ENCODE data around the gene GBGT1. TPM values are rescaled to one million over a fixed set of nuclear protein-coding genes. Genes with fewer than 3 reads are reported as not detected.
A peak's percentile ranks its signal among the peaks of the same experiment; 100 is the strongest.
"Not testable (repeated sequence)": the region's sequence is repeated elsewhere in the genome, so short reads cannot be mapped to it uniquely, and the experiment has no call there.

Gene GBGT1
- 10 to 100 TPM; 16.8 to 52.8 (median 31.2) TPM for total RNA-seq
- 10 to 100 TPM in 2 of 3 donors, 1 to 10 TPM in 1; 9.2 to 14.1 (median 10.7) TPM for polyA plus RNA-seq
- long read RNA-seq, donor 1, partial matches to known transcripts, result 0 of 1 reads
- long read RNA-seq, donor 1, other reads (novel, unspliced or antisense), result 0 of 1 reads
- long read RNA-seq, donor 2, partial matches to known transcripts, result 0 of 4 reads
- long read RNA-seq, donor 2, other reads (novel, unspliced or antisense), result 0 of 4 reads

- Histone ChIP-seq H3K4me1 (peaks cover 10 to 43% (median 32%) of the 10 kb centered on the region in 6 donors), H3K9me3 (no peaks in the 10 kb centered on the region), H3K36me3 (peaks cover 0 to 18% (median 0%) of the 10 kb centered on the region in 6 donors), H3K4me3 (peak within 1 kb of the TSS; percentile 54 to 84 (median 63)), H3K27me3 (replicated peaks in 1 of 7) (peaks cover 0 to 29% (median 7%) of the 10 kb centered on the region in 7 donors), H3K27ac (peak within 1 kb of the TSS; percentile 48 to 88 (median 68))
- TF ChIP-seq CTCF (IDR thresholded peaks at IDR 0.05 in 8 of 11, conservative IDR thresholded peaks at IDR 0.05 in 3 of 11) (peak in 1 of 11 experiments; percentile 15), POLR2A (IDR thresholded peaks at IDR 0.05) (no peak), POLR2AphosphoS5 (IDR thresholded peaks at IDR 0.05) (peak; percentile 79 to 87 (median 83))
- 1 to 2% (median 2%) methylated on average over 41 to 56 of the region's 56 CpGs for WGBS, 5 donors
- intact Hi-C loops (cut with DNase I; ENCODE audit: low total_unique reads), result no loop called here
- peak; percentile 93 for DNase-seq
These were observed at the start of gene GBGT1 for GRCh38 chr9:133163504-133164172. GBGT1 (minus strand) TSS chr9:133163914; CDS start chr9:133162412, 1,502 bp downstream.

GRCh38 chr9:133210609-133211008 is 46.9 kb upstream of the GBGT1 start:
- TF ChIP-seq POLR2A (IDR thresholded peaks at IDR 0.05) (no peak), POLR2AphosphoS5 (IDR thresholded peaks at IDR 0.05) (no peak), CTCF (IDR thresholded peaks at IDR 0.05 in 8 of 11, conservative IDR thresholded peaks at IDR 0.05 in 3 of 11) (no peak)
- H3K27ac ChIP-seq, result no peak overlapping the region
- no peak overlapping the region for H3K4me3 ChIP-seq
- WGBS, 5 donors, result 85 to 92% (median 91%) methylated on average over 7 of the region's 7 CpGs
- H3K27me3 ChIP-seq (replicated peaks in 1 of 7), result peaks cover 0 to 51% (median 0%) of the 10 kb centered on the region in 7 donors
- peak; percentile 37 for DNase-seq
- no peaks in the 10 kb centered on the region for H3K36me3 ChIP-seq
- H3K9me3 ChIP-seq, result peaks cover 0 to 11% (median 0%) of the 10 kb centered on the region in 8 donors
- intact Hi-C loops (cut with DNase I; ENCODE audit: low total_unique reads), result no loop called here
- H3K4me1 ChIP-seq, result no peaks in the 10 kb centered on the region

GRCh38 chr9:133210202-133210532 is 46.5 kb upstream of the GBGT1 start:
- no peak for TF ChIP-seq CTCF (IDR thresholded peaks at IDR 0.05 in 8 of 11, conservative IDR thresholded peaks at IDR 0.05 in 3 of 11)
- no peak for TF ChIP-seq POLR2AphosphoS5 (IDR thresholded peaks at IDR 0.05)
- TF ChIP-seq POLR2A (IDR thresholded peaks at IDR 0.05), result no peak
- DNase-seq, result no peak
- no peaks in the 10 kb centered on the region for H3K36me3 ChIP-seq
- no peaks in the 10 kb centered on the region for H3K4me1 ChIP-seq
- peaks cover 0 to 11% (median 0%) of the 10 kb centered on the region in 8 donors for H3K9me3 ChIP-seq
- H3K27me3 ChIP-seq (replicated peaks in 1 of 7), result peaks cover 0 to 56% (median 0%) of the 10 kb centered on the region in 7 donors
- H3K27ac ChIP-seq, result no peak overlapping the region
- H3K4me3 ChIP-seq, result no peak overlapping the region
- WGBS, 5 donors, result 65 to 68% (median 67%) methylated on average over 7 of the region's 7 CpGs
- intact Hi-C loops (cut with DNase I; ENCODE audit: low total_unique reads), result no loop called here

GRCh38 chr9:133209327-133210201 is 45.9 kb upstream of the GBGT1 start:
- peaks cover 0 to 62% (median 0%) of the 10 kb centered on the region in 7 donors for H3K27me3 ChIP-seq (replicated peaks in 1 of 7)
- H3K4me1 ChIP-seq; H3K36me3 ChIP-seq; intact Hi-C loops (cut with DNase I; ENCODE audit: low total_unique reads); H3K27ac ChIP-seq; H3K9me3 ChIP-seq; H3K4me3 ChIP-seq: not testable (repeated sequence)
- 76 to 84% (median 82%) methylated on average over 18 to 29 of the region's 29 CpGs for WGBS, 5 donors
- peak; percentile 44 for DNase-seq

- H3K9me3 ChIP-seq; H3K4me1 ChIP-seq; H3K27ac ChIP-seq; H3K4me3 ChIP-seq; H3K36me3 ChIP-seq; intact Hi-C loops (cut with DNase I; ENCODE audit: low total_unique reads): not testable (repeated sequence)
- peaks cover 0 to 69% (median 0%) of the 10 kb centered on the region in 7 donors for H3K27me3 ChIP-seq (replicated peaks in 1 of 7)
- peak; percentile 41 for DNase-seq
- WGBS, 5 donors, result 77 to 94% (median 78%) methylated on average over 7 to 11 of the region's 18 CpGs; no CpG with 5 or more reads in 1 of the 5 donors
These were observed 45.2 kb upstream of the GBGT1 start, which contains the start of gene OBP2B for GRCh38 chr9:133208880-133209300. OBP2B (minus strand) TSS chr9:133209250; CDS start chr9:133209199, 51 bp downstream.

GRCh38 chr9:133208171-133208879 is 44.6 kb upstream of the GBGT1 start:
- H3K36me3 ChIP-seq; H3K4me1 ChIP-seq; intact Hi-C loops (cut with DNase I; ENCODE audit: low total_unique reads); H3K9me3 ChIP-seq; H3K27ac ChIP-seq; H3K4me3 ChIP-seq: not testable (repeated sequence)
- H3K27me3 ChIP-seq (replicated peaks in 1 of 7), result peaks cover 0 to 74% (median 0%) of the 10 kb centered on the region in 7 donors
- DNase-seq, result peak; percentile 47
- 83 to 90% (median 88%) methylated on average over 11 to 13 of the region's 16 CpGs for WGBS, 5 donors

Measured in spleen (tissue), 13 donors.